Frontal cortex (tissue), 4 donors: Measurements from ENCODE around the gene SYNJ1. TPM values are rescaled to one million over a fixed set of nuclear protein-coding genes. Genes with fewer than 3 reads are reported as not detected.
"Not testable (repeated sequence)": the region's sequence is repeated elsewhere in the genome, so short reads cannot be mapped to it uniquely, and the experiment has no call there.

ENCODE experiments used
- DNase-seq, 2 donors: peaks; one replicate each; pipeline ENCODE4 v3.0.0; 2012; ENCODE audit warnings: low spot score in 2 of 2
- FAIRE-seq: peaks from 2 replicates; lab custom pipeline; 2012; peaks lifted over from hg19 to GRCh38; lab: Jason Lieb, UNC
- total RNA-seq: library from RNA; depleted of rRNA; stranded (reverse); fragments of >200 nt; gene quantifications from one replicate; pipeline ENCODE4 v1.2.3, GENCODE V29; 2014
- donor health status: control.
- donor health status: control.
- donor health status: control.

The SYNJ1 gene
- total RNA-seq, 1 donor from 2014 or later, result 13.0 TPM

- DNase-seq (no peak), FAIRE-seq (no peak)
Measured at GRCh38 chr21:32641710-32642698, 85.8 kb downstream of the SYNJ1 start.

- no peak for DNase-seq
- no peak for FAIRE-seq
Measured at GRCh38 chr21:32626621-32627196, 101.1 kb downstream of the SYNJ1 start.

DNA sequence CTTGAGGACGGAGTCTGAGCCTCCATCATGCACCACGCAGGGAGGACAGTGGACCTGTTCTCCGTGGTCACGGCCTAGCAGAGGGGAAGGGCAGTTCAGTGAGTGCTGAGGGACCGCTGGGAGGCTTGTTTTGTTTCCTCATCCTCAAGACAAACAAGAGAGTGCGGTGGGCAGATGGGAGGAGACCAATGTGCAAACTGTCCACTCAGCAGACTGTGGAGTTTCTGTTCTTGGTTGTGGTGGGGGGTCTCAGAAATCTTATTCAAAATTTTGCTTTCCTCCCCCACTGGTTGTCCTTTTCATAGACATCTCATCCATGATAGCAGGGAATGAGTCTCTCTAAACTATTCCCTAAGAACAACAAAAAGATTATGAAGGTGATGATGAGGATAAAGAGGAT, 109.6 kb downstream of the SYNJ1 start:
- not testable (repeated sequence) for FAIRE-seq, DNase-seq

- no peak for DNase-seq
- FAIRE-seq, result no peak
Measured at GRCh38 chr21:32613436-32614043, 114.3 kb downstream of the SYNJ1 start.

DNA sequence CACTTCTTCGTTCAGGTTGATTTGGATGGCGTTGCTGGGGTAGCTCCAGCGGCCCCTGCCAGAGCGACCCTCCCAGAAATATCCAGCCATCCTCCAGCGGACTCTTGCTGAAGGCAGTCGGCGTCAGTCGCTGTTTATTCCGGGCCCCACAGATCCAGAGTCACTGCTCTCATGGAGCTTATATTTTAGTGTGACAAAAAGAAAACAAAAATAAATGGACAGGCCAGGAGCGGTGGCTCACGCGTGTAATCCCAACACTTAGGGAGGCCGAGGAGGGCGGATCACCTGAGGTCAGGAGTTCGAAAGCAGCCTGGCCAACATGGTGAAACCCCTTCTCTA, 114.8 kb downstream of the SYNJ1 start:
- no peak for DNase-seq
- FAIRE-seq, result no peak

GRCh38 chr21:32612075-32612998, 115.5 kb downstream of the SYNJ1 start, which contains the start of gene CFAP298:
CFAP298 (minus strand) TSS chr21:32612377; CDS start chr21:32612243, 134 bp downstream.
- DNase-seq, result peak; percentile 79 to 84
- no peak for FAIRE-seq

DNA sequence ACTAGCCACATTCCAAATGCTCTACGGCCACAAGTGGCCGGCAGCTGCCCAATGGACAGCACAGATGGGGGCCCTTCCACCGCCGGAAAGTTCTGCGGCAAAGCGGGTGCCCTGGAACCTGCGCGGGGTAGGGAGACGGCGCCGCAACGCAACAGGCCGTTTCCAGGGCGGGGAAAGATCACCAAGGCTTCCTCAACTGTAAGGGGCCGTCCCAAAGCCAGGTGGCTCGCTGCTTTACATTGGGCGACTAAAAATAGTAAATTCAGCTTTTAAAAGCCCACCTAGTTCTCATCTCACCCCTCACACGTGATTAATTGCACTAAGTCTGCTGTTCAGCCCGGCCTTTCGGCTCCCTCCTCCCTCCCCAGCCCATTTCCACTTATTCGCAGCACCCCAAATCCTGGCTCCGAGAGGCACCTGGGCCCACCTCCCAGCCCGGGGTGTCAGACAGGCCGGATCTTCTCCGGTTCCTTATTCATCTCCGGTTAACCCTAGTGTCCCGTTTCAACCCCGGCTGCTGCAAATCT, 116.3 kb downstream of the SYNJ1 start:
- DNase-seq, result no peak
- FAIRE-seq, result no peak

GRCh38 chr21:32610940-32611339, 116.9 kb downstream of the SYNJ1 start:
- FAIRE-seq, DNase-seq: not testable (repeated sequence)

DNA sequence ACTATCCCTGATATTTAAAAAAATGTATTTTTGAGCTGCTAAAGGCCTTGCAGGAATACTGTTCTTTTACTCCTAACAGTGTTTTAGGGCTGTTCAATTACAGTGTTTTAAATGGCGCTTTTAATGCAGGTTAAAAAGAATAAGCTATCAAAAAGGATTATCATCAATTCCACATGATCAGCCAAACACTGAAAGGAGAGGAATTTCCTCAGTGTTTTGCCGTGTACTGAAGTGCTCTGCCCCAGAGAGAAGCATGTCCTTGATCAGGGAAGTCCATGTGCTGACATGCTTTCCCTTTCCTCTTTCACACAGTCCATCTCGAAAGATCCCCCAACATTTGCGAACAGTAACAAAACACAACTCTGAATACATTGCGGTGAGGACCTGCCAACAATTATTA, 119.0 kb downstream of the SYNJ1 start:
- DNase-seq (no peak), FAIRE-seq (no peak)

DNA sequence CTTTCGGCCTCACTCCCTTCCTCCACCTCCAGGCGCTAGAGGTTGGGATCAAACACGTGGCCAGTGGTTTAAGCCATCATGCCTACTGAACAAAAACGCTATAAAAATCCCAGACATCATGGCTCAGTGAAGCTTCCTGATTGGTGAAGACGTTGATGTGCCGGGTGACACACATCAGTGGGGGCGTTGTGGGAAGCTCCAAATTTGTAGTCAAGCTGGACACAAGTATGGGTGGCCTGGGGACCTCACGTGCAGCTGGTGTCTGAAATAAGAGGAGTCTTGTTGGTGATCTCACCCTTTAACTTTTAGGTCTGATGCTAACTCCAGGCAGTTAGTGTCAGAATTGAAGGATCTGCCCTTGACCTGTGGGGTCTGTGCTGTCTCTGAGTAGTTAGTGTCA, 122.3 kb downstream of the SYNJ1 start:
- no peak for DNase-seq
- no peak for FAIRE-seq

GRCh38 chr21:32604464-32604863, 123.3 kb downstream of the SYNJ1 start:
- FAIRE-seq (no peak), DNase-seq (no peak)

- DNase-seq, result no peak
- no peak for FAIRE-seq
Measured at GRCh38 chr21:32603131-32603530, 124.7 kb downstream of the SYNJ1 start.

GRCh38 chr21:32602099-32602498, 125.7 kb downstream of the SYNJ1 start:
- no peak for DNase-seq
- FAIRE-seq, result no peak

DNA sequence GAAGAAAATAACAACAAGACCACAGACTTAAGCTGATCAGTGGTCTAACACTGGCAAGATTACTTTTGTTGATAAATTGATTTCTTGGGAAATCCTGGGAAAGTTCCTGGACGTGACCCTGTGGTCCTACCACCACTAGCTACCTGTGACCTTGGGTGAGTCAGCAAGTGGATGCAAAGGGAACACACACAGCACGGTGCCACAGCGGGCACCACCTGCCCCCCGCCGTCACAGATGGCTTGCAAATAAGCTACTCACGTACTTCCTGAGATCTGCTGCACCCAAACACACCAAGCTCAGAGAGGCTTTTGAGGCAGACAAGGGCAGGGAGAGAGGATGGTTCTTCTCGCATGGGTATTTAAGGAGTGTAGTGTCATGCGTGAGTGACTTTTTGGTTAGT, 128.3 kb downstream of the SYNJ1 start:
- DNase-seq, result no peak
- FAIRE-seq, result no peak

- no peak for FAIRE-seq
- no peak for DNase-seq
Measured at GRCh38 chr21:32599091-32599490, 128.7 kb downstream of the SYNJ1 start.

DNA sequence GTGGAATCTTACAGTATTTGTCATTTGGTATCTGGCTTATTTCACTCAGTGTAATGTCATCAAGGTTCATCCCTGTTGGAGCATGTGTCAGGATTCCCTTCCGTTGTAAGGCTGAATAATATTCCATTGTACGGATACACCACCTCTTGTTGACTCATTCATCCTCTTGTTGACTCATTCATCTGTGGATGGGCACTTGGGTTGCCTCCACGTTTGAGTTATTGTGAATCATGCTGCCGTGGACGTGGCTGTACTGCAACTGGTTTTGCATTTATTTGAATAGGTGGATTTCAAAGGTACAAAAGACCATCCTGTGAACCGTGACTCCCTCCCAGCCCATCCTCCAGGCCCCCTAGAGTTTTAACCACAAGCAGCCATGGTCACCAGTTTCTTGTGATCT, 130.6 kb downstream of the SYNJ1 start:
- DNase-seq (no peak), FAIRE-seq (no peak)

DNA sequence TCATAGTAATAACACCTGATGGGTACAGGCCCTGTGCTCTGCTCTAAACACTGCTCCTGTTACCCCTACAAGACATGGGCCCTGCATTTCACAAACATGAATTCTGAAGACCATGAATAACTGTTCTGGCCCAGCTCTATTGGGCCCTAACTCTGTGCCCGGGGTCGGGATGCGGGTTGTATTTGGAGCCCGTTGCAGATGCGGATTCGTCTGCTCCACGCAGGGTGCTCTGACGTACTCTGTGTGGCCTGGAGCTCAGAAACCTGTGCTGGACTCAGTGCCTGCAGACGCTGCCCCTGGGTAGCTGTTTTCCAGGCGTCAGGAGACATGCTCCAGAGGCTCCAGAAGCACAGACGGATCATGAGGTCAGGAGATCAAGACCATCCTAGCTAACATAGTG, 132.4 kb downstream of the SYNJ1 start:
- no peak for FAIRE-seq

GRCh38 chr21:32593690-32594089, 134.1 kb downstream of the SYNJ1 start:
- DNase-seq, result no peak
- no peak for FAIRE-seq

More for the DNA sequence above, 132.4 kb downstream of the SYNJ1 start:
- DNase-seq, result no peak

- DNase-seq (no peak), FAIRE-seq (no peak)
Measured at GRCh38 chr21:32592929-32593502, 134.8 kb downstream of the SYNJ1 start.
